Activated B cell treated with CpG ODN at 0.5 μM for 24 hours (primary cell): ENCODE measurements around the gene CTDSP2. TPM values are rescaled to one million over a fixed set of nuclear protein-coding genes. Genes with fewer than 3 reads are reported as not detected.
"Not testable (repeated sequence)": the region's sequence is repeated elsewhere in the genome, so short reads cannot be mapped to it uniquely, and the experiment has no call there.

Source experiments
- ATAC-seq: fragments of 200-7000 bp; cut with Tn5 transposase; one replicate; pipeline ENCODE4 v1.10.0; 2021; ENCODE audit warnings: low read depth, mild to moderate bottlenecking, moderate library complexity
- CTCF ChIA-PET: fragments of 350-600 bp; sonication (Branson Sonifier 250); formaldehyde crosslinking; loops from one replicate; lab custom pipeline; 2021; ENCODE audit warnings: antibody characterized with exemption; lab: Charles Lee
- POLR2A ChIA-PET: fragments of 350-600 bp; sonication (Branson Sonifier 250); formaldehyde crosslinking; loops from one replicate; lab custom pipeline; 2021; ENCODE audit warnings: antibody characterized with exemption; lab: Charles Lee
- DNase-seq: peaks from one replicate; pipeline ENCODE4 v3.0.0; 2022
- H3K27ac Mint-ChIP-seq: one replicate; pipeline ENCODE4 v1.8.0; 2020; ENCODE audit warnings: mixed read lengths
- H3K27me3 Mint-ChIP-seq: one replicate; pipeline ENCODE4 v1.8.0; 2021; ENCODE audit warnings: mixed read lengths
- H3K36me3 Mint-ChIP-seq: one replicate; pipeline ENCODE4 v1.8.0; 2021; ENCODE audit warnings: low read depth, mixed read lengths
- H3K4me1 Mint-ChIP-seq: one replicate; pipeline ENCODE4 v1.8.0; 2021; ENCODE audit warnings: mixed read lengths
- H3K4me3 Mint-ChIP-seq: one replicate; pipeline ENCODE4 v1.8.0; 2020; ENCODE audit warnings: mild to moderate bottlenecking, mixed read lengths
- H3K9me3 Mint-ChIP-seq: one replicate; pipeline ENCODE4 v1.8.0; 2020; ENCODE audit warnings: mixed read lengths
- intact Hi-C: fragments of 100-400 bp; cut with micrococcal nuclease; formaldehyde crosslinking; loops from one replicate; pipeline ENCODE4 v1.15.1; 2024
- total RNA-seq: library from RNA; stranded (reverse); gene quantifications from 2 replicates; pipeline ENCODE4 v1.2.3, GENCODE V29; 2022
- TF ChIP-seq, protein P1 (sequence below): fragments of 200-600 bp; IDR thresholded peaks from one replicate; pipeline ENCODE4 v1.8.0; 2022; ENCODE audit warnings: antibody characterized with exemption, mild to moderate bottlenecking

Gene CTDSP2
- total RNA-seq, 1 donor from 2014 or later = 81.5 TPM

GRCh38 chr12:57859121-57859520 lies 12.6 kb upstream of the CTDSP2 start:
- intact Hi-C loops = no loop called here
- ChIA-PET CTCF (no interaction called here), POLR2A (no interaction called here)
- H3K4me3 Mint-ChIP-seq = no peak overlapping the region
- H3K9me3 Mint-ChIP-seq = no peaks in the 10 kb centered on the region
- no peaks in the 10 kb centered on the region for H3K36me3 Mint-ChIP-seq
- TF ChIP-seq, protein P1, sequence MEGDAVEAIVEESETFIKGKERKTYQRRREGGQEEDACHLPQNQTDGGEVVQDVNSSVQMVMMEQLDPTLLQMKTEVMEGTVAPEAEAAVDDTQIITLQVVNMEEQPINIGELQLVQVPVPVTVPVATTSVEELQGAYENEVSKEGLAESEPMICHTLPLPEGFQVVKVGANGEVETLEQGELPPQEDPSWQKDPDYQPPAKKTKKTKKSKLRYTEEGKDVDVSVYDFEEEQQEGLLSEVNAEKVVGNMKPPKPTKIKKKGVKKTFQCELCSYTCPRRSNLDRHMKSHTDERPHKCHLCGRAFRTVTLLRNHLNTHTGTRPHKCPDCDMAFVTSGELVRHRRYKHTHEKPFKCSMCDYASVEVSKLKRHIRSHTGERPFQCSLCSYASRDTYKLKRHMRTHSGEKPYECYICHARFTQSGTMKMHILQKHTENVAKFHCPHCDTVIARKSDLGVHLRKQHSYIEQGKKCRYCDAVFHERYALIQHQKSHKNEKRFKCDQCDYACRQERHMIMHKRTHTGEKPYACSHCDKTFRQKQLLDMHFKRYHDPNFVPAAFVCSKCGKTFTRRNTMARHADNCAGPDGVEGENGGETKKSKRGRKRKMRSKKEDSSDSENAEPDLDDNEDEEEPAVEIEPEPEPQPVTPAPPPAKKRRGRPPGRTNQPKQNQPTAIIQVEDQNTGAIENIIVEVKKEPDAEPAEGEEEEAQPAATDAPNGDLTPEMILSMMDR = no peak
- H3K27me3 Mint-ChIP-seq = peaks cover 28% of the 10 kb centered on the region
- no peak overlapping the region for H3K27ac Mint-ChIP-seq
- DNase-seq (no peak), ATAC-seq (no peak)
- H3K4me1 Mint-ChIP-seq = peaks cover 2% of the 10 kb centered on the region

DNA sequence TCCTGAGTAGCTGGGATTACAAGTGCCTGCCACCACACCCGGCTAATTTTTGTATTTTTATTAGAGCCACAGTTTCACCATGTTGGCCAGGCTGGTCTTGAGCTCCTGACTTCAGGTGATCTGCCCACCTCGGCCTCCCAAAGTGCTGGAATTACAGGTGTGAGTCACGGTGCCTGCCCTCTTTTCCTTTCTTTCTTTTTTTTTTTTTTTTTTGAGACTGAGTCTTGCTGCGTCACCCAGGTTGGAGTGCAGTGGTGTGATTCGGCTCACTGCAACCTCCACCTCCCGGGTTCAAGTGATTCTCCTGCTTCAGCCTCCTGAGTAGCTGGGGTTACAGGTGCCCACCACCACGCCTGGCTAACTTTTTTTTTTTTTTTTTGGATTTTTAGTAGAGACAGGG lies 11.6 kb upstream of the CTDSP2 start:
- H3K9me3 Mint-ChIP-seq, DNase-seq, H3K4me1 Mint-ChIP-seq, ATAC-seq, intact Hi-C loops, CTCF ChIA-PET, H3K27ac Mint-ChIP-seq, H3K4me3 Mint-ChIP-seq, H3K36me3 Mint-ChIP-seq, POLR2A ChIA-PET: not testable (repeated sequence)
- peaks cover 28% of the 10 kb centered on the region for H3K27me3 Mint-ChIP-seq

GRCh38 chr12:57854965-57855364 lies 8.4 kb upstream of the CTDSP2 start:
- TF ChIP-seq, protein P1 = no peak
- H3K4me1 Mint-ChIP-seq = peaks cover 25% of the 10 kb centered on the region
- peaks cover 30% of the 10 kb centered on the region for H3K27me3 Mint-ChIP-seq
- no peak overlapping the region for H3K27ac Mint-ChIP-seq
- no peak for ATAC-seq
- ChIA-PET POLR2A (no interaction called here), CTCF (interaction anchor here (1.0 kb wide), 1 partner anchor 22 kb away, joined by 3 read pairs; no protein-coding TSS in a partner anchor)
- DNase-seq = no peak
- no peaks in the 10 kb centered on the region for H3K36me3 Mint-ChIP-seq
- H3K4me3 Mint-ChIP-seq = no peak overlapping the region
- no peaks in the 10 kb centered on the region for H3K9me3 Mint-ChIP-seq
- intact Hi-C loops = no loop called here

GRCh38 chr12:57853864-57854556 lies 7.5 kb upstream of the CTDSP2 start:
- ATAC-seq (no peak), DNase-seq (no peak)
- TF ChIP-seq, protein P1 = no peak
- Mint-ChIP-seq H3K27ac (no peak overlapping the region), H3K4me1 (peaks cover 25% of the 10 kb centered on the region), H3K27me3 (peaks cover 22% of the 10 kb centered on the region), H3K9me3 (no peaks in the 10 kb centered on the region), H3K4me3 (no peak overlapping the region), H3K36me3 (no peaks in the 10 kb centered on the region)
- intact Hi-C loops = no loop called here
- ChIA-PET CTCF (interaction anchor here (1.0 kb wide), 1 partner anchor 22 kb away, joined by 3 read pairs; no protein-coding TSS in a partner anchor), POLR2A (no interaction called here)

DNA sequence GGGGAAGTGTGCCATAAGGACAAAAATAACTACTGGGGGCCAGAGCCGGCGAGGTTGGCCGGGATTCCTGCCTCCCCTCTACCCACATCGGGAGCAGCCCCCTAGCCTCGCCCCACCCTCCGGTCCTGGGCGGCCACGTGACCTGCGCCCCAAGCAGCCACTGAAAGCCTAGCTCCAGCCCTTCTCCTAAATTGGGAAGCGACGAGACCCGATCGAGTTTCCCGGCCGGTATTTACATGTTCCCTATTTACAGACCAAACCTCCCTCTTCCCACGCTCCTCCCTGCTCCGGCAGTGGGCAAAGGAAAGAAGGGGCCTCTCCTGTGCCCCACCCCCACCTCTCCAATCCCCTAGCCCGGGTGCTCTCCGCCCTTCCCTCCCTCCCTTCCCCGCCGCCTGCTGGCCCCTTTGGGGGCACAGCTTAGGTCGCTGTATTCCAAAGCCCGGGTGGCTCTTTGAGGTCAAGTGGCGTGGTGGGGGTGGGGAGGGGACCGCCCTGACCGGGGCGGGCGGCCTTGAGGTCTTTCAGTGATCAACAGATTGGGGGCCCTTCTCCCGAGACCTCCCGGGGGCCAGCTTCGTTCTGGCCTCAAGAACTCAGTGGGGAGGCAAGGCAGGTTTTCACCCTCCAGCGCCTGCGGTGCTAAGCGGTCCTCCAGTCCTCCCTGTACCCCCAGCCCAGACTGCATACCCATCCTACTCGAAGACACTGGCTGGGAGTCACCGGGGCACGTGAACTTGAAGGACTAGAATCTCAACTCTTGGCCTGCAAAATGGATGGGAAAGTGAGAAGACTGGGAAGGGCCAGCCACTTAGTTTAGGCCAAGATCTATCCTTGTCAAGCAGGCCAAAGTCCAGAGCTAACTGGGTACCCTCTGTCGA lies 6.3 kb upstream of the CTDSP2 start:
- intact Hi-C loops = no loop called here
- peaks cover 26% of the 10 kb centered on the region for H3K4me1 Mint-ChIP-seq
- ATAC-seq = no peak
- H3K27me3 Mint-ChIP-seq = peaks cover 17% of the 10 kb centered on the region
- H3K36me3 Mint-ChIP-seq = no peaks in the 10 kb centered on the region
- POLR2A ChIA-PET = interaction anchor here (0.7 kb wide), 1 partner anchor 9 kb away, joined by 3 read pairs; no protein-coding TSS in a partner anchor
- no peaks in the 10 kb centered on the region for H3K9me3 Mint-ChIP-seq
- TF ChIP-seq, protein P1 = no peak
- no peak overlapping the region for H3K27ac Mint-ChIP-seq
- no peak overlapping the region for H3K4me3 Mint-ChIP-seq
- CTCF ChIA-PET = no interaction called here
- DNase-seq = no peak
